ENCODE data around the gene CDC45.

CDC45 gene

GRCh38 chr22:19473578-19473977 is 6.1 kb upstream of the CDC45 start:
- H3K4me3 Mint-ChIP-seq: no peak overlapping the region
- peaks cover 44% of the 10 kb centered on the region for H3K36me3 Mint-ChIP-seq (ENCODE audit: low read depth)
- no peaks in the 10 kb centered on the region for H3K27me3 Mint-ChIP-seq
- H3K9me3 Mint-ChIP-seq: no peaks in the 10 kb centered on the region
- no peak overlapping the region for H3K27ac Mint-ChIP-seq
- peaks cover 21% of the 10 kb centered on the region for H3K4me1 Mint-ChIP-seq (ENCODE audit: low read depth)

GRCh38 chr22:19476023-19476422 is 3.7 kb upstream of the CDC45 start:
- peaks cover 48% of the 10 kb centered on the region for H3K36me3 Mint-ChIP-seq (ENCODE audit: low read depth)
- no peaks in the 10 kb centered on the region for H3K9me3 Mint-ChIP-seq
- H3K27ac Mint-ChIP-seq: no peak overlapping the region

DNA sequence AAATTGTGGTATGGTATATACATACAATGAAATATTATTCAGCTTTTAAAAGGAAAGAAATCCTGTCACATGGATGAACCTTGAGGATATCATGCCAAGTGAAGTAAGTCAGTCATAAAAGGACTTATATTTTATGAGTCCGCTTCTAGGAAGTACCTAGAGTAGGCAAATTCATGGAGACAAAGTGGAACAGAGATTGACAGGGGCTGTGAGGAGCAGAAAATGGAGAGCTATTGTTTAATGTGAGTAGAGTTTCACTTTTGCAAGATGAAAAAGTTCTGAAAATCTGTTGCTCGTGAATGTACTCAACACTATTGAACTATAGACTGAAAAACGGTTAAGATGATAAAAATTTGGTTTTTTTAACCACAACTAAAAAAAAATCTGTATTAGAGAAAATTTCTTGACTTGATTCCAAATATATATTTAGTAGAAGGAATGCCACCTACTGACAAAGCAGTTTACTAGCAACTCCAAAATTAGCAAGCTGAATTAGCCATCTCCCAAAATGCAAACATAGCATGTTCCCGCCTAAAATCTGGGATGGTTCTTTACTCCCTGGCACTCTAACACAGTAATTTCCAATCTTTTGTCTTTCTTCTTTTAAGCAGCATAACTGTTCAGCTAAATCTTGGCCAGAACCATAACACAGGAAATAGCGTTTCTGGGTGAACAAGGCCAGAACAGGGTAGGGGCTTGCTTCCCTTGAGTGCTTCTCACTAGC is 2.2 kb upstream of the CDC45 start:
- Mint-ChIP-seq H3K4me3 (peak overlapping the region; percentile 94), H3K4me1 (ENCODE audit: low read depth) (peaks cover 37% of the 10 kb centered on the region), H3K27me3 (no peaks in the 10 kb centered on the region), H3K9me3 (no peaks in the 10 kb centered on the region), H3K36me3 (ENCODE audit: low read depth) (peaks cover 36% of the 10 kb centered on the region), H3K27ac (peak overlapping the region; percentile 77)

More at GRCh38 chr22:19476023-19476422, 3.7 kb upstream of the CDC45 start:
- H3K4me3 Mint-ChIP-seq: no peak overlapping the region
- H3K4me1 Mint-ChIP-seq (ENCODE audit: low read depth): peaks cover 37% of the 10 kb centered on the region
- H3K27me3 Mint-ChIP-seq: no peaks in the 10 kb centered on the region

DNA sequence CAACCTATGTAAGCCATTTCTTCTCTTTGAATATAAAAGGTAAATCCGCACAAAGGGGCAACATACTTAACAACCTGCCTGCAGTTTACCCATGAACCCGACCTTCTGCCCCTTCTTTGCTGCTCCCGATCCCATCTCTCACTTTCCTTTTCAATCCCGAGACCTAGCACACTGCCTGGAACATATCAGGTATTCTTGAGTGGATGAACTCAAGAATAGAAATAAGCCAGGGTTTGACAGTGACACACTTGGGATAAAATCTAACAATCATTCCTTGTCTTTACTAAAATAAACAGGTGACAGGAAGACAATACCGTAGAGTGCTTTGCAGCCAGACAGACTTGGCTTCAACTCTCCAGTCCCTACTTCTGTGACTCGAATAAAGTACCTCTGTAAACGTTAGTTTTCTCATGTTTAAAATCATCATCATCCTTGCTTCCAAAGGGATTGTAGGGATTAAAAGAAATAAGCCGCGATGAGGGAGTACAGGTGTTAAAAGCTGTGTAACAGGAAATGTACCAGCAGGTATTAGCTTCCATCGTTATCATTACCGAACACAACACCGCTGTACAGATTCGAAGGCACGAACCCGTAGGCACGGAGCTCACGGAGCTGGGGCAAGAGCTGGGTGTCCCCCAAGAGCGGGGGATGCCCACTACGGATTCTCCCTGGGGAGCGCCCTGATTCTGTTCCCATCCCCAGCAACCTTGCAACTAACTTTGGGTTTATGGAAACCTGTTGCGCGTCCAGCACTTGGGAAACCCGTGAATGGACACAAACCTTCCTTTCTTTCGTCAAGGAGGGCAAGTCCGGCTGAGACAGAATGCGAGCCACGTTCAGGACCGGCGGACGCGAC is 1.4 kb upstream of the CDC45 start:
- Mint-ChIP-seq H3K27ac (peak overlapping the region; percentile 77), H3K4me3 (peak overlapping the region; percentile 94), H3K4me1 (ENCODE audit: low read depth) (peaks cover 37% of the 10 kb centered on the region), H3K9me3 (no peaks in the 10 kb centered on the region), H3K36me3 (ENCODE audit: low read depth) (peaks cover 32% of the 10 kb centered on the region), H3K27me3 (no peaks in the 10 kb centered on the region)

- no peaks in the 10 kb centered on the region for H3K9me3 Mint-ChIP-seq
Observed at GRCh38 chr22:19478901-19479354, 792 bp upstream of the CDC45 start, which contains the start of gene UFD1. Gene UFD1 (minus strand): TSS chr22:19479193. CDS start chr22:19479085, 108 bp downstream.

GRCh38 chr22:19480173-19480568 is 451 bp downstream of the CDC45 start:
- H3K4me3 Mint-ChIP-seq: peak overlapping the region; percentile 94
- peaks cover 37% of the 10 kb centered on the region for H3K4me1 Mint-ChIP-seq (ENCODE audit: low read depth)
- H3K9me3 Mint-ChIP-seq: no peaks in the 10 kb centered on the region
- no peaks in the 10 kb centered on the region for H3K27me3 Mint-ChIP-seq
- H3K27ac Mint-ChIP-seq: peak overlapping the region; percentile 99
- peaks cover 42% of the 10 kb centered on the region for H3K36me3 Mint-ChIP-seq (ENCODE audit: low read depth)

More at GRCh38 chr22:19478901-19479354, 792 bp upstream of the CDC45 start, which contains the start of gene UFD1:
- peak within 1 kb of the TSS; percentile 99 for H3K27ac Mint-ChIP-seq
- H3K4me1 Mint-ChIP-seq (ENCODE audit: low read depth): peaks cover 37% of the 10 kb centered on the region
- H3K27me3 Mint-ChIP-seq: no peaks in the 10 kb centered on the region
- peaks cover 32% of the 10 kb centered on the region for H3K36me3 Mint-ChIP-seq (ENCODE audit: low read depth)
- H3K4me3 Mint-ChIP-seq: peak within 1 kb of the TSS; percentile 94

- H3K27me3 Mint-ChIP-seq: no peaks in the 10 kb centered on the region
- H3K4me3 Mint-ChIP-seq: peak overlapping the region; percentile 94
- H3K4me1 Mint-ChIP-seq (ENCODE audit: low read depth): peaks cover 35% of the 10 kb centered on the region
- no peaks in the 10 kb centered on the region for H3K9me3 Mint-ChIP-seq
- H3K27ac Mint-ChIP-seq: peak overlapping the region; percentile 99
- H3K36me3 Mint-ChIP-seq (ENCODE audit: low read depth): peaks cover 46% of the 10 kb centered on the region
Observed at GRCh38 chr22:19480789-19481188, 1.1 kb downstream of the CDC45 start.

- peaks cover 52% of the 10 kb centered on the region for H3K36me3 Mint-ChIP-seq (ENCODE audit: low read depth)
- no peak overlapping the region for H3K27ac Mint-ChIP-seq
- H3K27me3 Mint-ChIP-seq: no peaks in the 10 kb centered on the region
Observed at GRCh38 chr22:19482297-19482696, 2.6 kb downstream of the CDC45 start.

GRCh38 chr22:19483481-19484244 is 3.9 kb downstream of the CDC45 start:
- Mint-ChIP-seq H3K9me3 (no peaks in the 10 kb centered on the region), H3K27ac (no peak overlapping the region), H3K4me1 (ENCODE audit: low read depth) (peaks cover 16% of the 10 kb centered on the region), H3K4me3 (no peak overlapping the region), H3K36me3 (ENCODE audit: low read depth) (peaks cover 59% of the 10 kb centered on the region), H3K27me3 (no peaks in the 10 kb centered on the region)

More at GRCh38 chr22:19482297-19482696, 2.6 kb downstream of the CDC45 start:
- Mint-ChIP-seq H3K4me1 (ENCODE audit: low read depth) (peaks cover 25% of the 10 kb centered on the region), H3K4me3 (no peak overlapping the region), H3K9me3 (no peaks in the 10 kb centered on the region)

- H3K9me3 Mint-ChIP-seq: no peaks in the 10 kb centered on the region
- no peak overlapping the region for H3K4me3 Mint-ChIP-seq
- peaks cover 71% of the 10 kb centered on the region for H3K36me3 Mint-ChIP-seq (ENCODE audit: low read depth)
- H3K4me1 Mint-ChIP-seq (ENCODE audit: low read depth): peaks cover 11% of the 10 kb centered on the region
- H3K27me3 Mint-ChIP-seq: no peaks in the 10 kb centered on the region
- no peak overlapping the region for H3K27ac Mint-ChIP-seq
Observed at GRCh38 chr22:19488285-19488684, 8.6 kb downstream of the CDC45 start.

- no peaks in the 10 kb centered on the region for H3K27me3 Mint-ChIP-seq
- H3K9me3 Mint-ChIP-seq: no peaks in the 10 kb centered on the region
- H3K4me1 Mint-ChIP-seq (ENCODE audit: low read depth): peaks cover 11% of the 10 kb centered on the region
- H3K4me3 Mint-ChIP-seq: no peak overlapping the region
- no peak overlapping the region for H3K27ac Mint-ChIP-seq
- H3K36me3 Mint-ChIP-seq (ENCODE audit: low read depth): peaks cover 72% of the 10 kb centered on the region
Observed at GRCh38 chr22:19488884-19489843, 9.4 kb downstream of the CDC45 start.

DNA sequence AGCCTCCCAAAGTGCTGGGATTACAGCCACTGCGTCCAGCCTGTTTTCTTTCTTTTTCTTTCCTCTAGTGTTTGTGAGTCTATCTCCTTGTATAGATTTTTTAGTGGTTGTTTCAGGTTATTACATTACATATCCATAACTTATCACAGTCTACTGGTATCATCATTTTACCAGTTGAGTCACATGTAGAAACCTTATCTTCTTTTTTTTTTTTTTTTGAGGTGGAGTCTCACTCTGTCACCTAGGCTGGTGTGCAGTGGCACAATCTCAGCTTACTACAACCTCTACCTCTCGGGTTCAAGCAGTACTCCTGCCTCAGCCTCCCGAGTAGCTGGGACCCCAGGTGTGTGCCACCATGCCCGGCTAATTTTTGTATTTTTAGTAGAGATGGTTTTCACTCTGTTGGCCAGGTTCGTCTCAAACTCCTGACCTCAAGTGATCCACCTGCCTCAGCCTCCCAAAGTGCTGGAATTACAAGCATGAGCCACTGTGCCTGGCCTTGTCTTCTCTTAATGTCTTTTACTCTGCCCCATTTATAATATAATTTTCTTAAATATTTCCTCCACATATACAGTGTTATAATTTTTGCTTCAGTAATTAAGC is 11.0 kb downstream of the CDC45 start:
- no peak overlapping the region for H3K4me3 Mint-ChIP-seq
- H3K27me3 Mint-ChIP-seq: no peaks in the 10 kb centered on the region
- H3K27ac Mint-ChIP-seq: no peak overlapping the region
- peaks cover 13% of the 10 kb centered on the region for H3K4me1 Mint-ChIP-seq (ENCODE audit: low read depth)
- H3K9me3 Mint-ChIP-seq: no peaks in the 10 kb centered on the region
- H3K36me3 Mint-ChIP-seq (ENCODE audit: low read depth): peaks cover 70% of the 10 kb centered on the region

GRCh38 chr22:19492504-19493174 is 12.9 kb downstream of the CDC45 start:
- H3K36me3 Mint-ChIP-seq (ENCODE audit: low read depth): peaks cover 81% of the 10 kb centered on the region
- H3K27me3 Mint-ChIP-seq: no peaks in the 10 kb centered on the region
- no peak overlapping the region for H3K4me3 Mint-ChIP-seq
- no peaks in the 10 kb centered on the region for H3K9me3 Mint-ChIP-seq
- H3K27ac Mint-ChIP-seq: peak overlapping the region; percentile 39
- H3K4me1 Mint-ChIP-seq (ENCODE audit: low read depth): peaks cover 17% of the 10 kb centered on the region
